Keratinocyte (primary cell): ENCODE data around the gene LSP1. TPM values are rescaled to one million over a fixed set of nuclear protein-coding genes. Genes with fewer than 3 reads are reported as not detected.
A peak's percentile ranks its signal among the peaks of the same experiment; 100 is the strongest.
"Not testable (repeated sequence)": the region's sequence is repeated elsewhere in the genome, so short reads cannot be mapped to it uniquely, and the experiment has no call there.

Source experiments
- DNase-seq: peaks from one replicate; pipeline ENCODE4 v3.0.0-alpha.2; 2011; ENCODE audit warnings: low read depth, missing footprints, low spot score
- FAIRE-seq: peaks from 2 replicates; lab custom pipeline; 2011; peaks lifted over from hg19 to GRCh38; lab: Jason Lieb, UNC
- H2AFZ ChIP-seq: 2 replicates; pipeline ENCODE4 v1.6.0; 2012; ENCODE audit warnings: low read length, control low read depth, inconsistent platforms; ENCODE audit not compliant: control insufficient read depth
- H3K27ac ChIP-seq: 2 replicates; pipeline ENCODE4 v1.5.1; 2011; ENCODE audit warnings: low read length; ENCODE audit not compliant: control insufficient read depth, insufficient read depth
- H3K27me3 ChIP-seq: 3 replicates; pipeline ENCODE4 v1.6.0; 2011; ENCODE audit warnings: low read length; ENCODE audit not compliant: control insufficient read depth, insufficient read depth; ENCODE audit errors: extremely low read depth
- H3K36me3 ChIP-seq, 2 experiments: 2 replicates in 1 of 2; 3 replicates in 1 of 2; pipeline ENCODE4 v1.5.1; 2011; ENCODE audit warnings: low read length in 2 of 2, mild to moderate bottlenecking in 1 of 2; ENCODE audit not compliant: control insufficient read depth in 2 of 2, insufficient read depth in 2 of 2; ENCODE audit errors: extremely low read depth in 1 of 2
- H3K4me1 ChIP-seq: 3 replicates; pipeline ENCODE4 v1.5.1; 2011; ENCODE audit warnings: low read length; ENCODE audit not compliant: control insufficient read depth, insufficient read depth; ENCODE audit errors: extremely low read depth
- H3K4me2 ChIP-seq: 3 replicates; pipeline ENCODE4 v1.6.0; 2011; ENCODE audit warnings: low read depth, low read length; ENCODE audit not compliant: control insufficient read depth, insufficient read depth; ENCODE audit errors: extremely low read depth
- H3K4me3 ChIP-seq, 3 experiments: fragments of 200-600 bp in 1 of 3; sonication (generic) in 1 of 3; 2 replicates in 2 of 3; 3 replicates in 1 of 3; pipeline ENCODE4 v1.5.1; 2011 to 2016; ENCODE audit warnings: low read length in 3 of 3, mild to moderate bottlenecking in 3 of 3, control low read depth in 2 of 3, inconsistent platforms in 1 of 3, low read depth in 1 of 3, mixed read lengths in 1 of 3, mixed run types in 1 of 3, moderate library complexity in 1 of 3; ENCODE audit not compliant: control insufficient read depth in 2 of 3, insufficient read depth in 2 of 3; ENCODE audit errors: extremely low read depth in 1 of 3
- H3K79me2 ChIP-seq: 2 replicates; pipeline ENCODE4 v1.6.0; 2012; ENCODE audit warnings: low read length; ENCODE audit not compliant: control insufficient read depth, insufficient read depth
- H3K9ac ChIP-seq: 3 replicates; pipeline ENCODE4 v1.6.0; 2011; ENCODE audit warnings: low read length; ENCODE audit not compliant: control insufficient read depth, insufficient read depth; ENCODE audit errors: extremely low read depth
- H3K9me1 ChIP-seq: 3 replicates; pipeline ENCODE4 v1.6.0; 2011; ENCODE audit warnings: low read length; ENCODE audit not compliant: control insufficient read depth, insufficient read depth; ENCODE audit errors: extremely low read depth
- H3K9me3 ChIP-seq: 2 replicates; pipeline ENCODE4 v1.5.1; 2012; ENCODE audit warnings: low read depth, low read length; ENCODE audit not compliant: control insufficient read depth
- H4K20me1 ChIP-seq: 3 replicates; pipeline ENCODE4 v1.6.0; 2011; ENCODE audit warnings: low read length; ENCODE audit not compliant: control insufficient read depth, insufficient read depth; ENCODE audit errors: extremely low read depth
- CTCF ChIP-seq, 3 experiments: IDR thresholded peaks in 1 of 3; conservative IDR thresholded peaks in 1 of 3; optimal IDR thresholded peaks in 1 of 3; 2 replicates in 2 of 3; 3 replicates in 1 of 3; pipeline versions ENCODE3 to v1.5.1; 2011; ENCODE audit warnings: low read length in 3 of 3, mild to moderate bottlenecking in 3 of 3, moderate library complexity in 2 of 3, control low read depth in 1 of 3, inconsistent platforms in 1 of 3; ENCODE audit not compliant: insufficient read depth in 2 of 3; ENCODE audit errors: extremely low read depth in 1 of 3
- EZH2 ChIP-seq: IDR thresholded peaks from one replicate; pipeline ENCODE4 v1.6.1; 2012; ENCODE audit warnings: inconsistent platforms, mild to moderate bottlenecking, low read length, moderate library complexity
- dilution Hi-C: fragments of 300-500 bp; cut with MboI; formaldehyde crosslinking; loops from one replicate; pipeline ENCODE4 v1.7.0; 2020; ENCODE audit warnings: low sequenced_read_pairs; ENCODE audit not compliant: extremely low pct_ligation_motif_present
- polyA plus RNA-seq, 5 experiments: library from polyadenylated mRNA; depleted of rRNA in 3 of 5; stranded (reverse) in 3 of 5; stranded (forward) in 1 of 5; unstranded in 1 of 5; fragments of >200 nt; gene quantifications; 1 replicate in 1 of 5; 2 replicates in 3 of 5; 3 replicates in 1 of 5; pipeline versions ENCODE4 v1.2.1 to v1.2.3, GENCODE V29; 2011 to 2012; ENCODE audit warnings: missing spikeins in 2 of 5, low read depth in 1 of 5, low replicate concordance in 1 of 5

The LSP1 gene
- polyA plus RNA-seq, 1 donor (not counting 4 experiments of a cell fraction or from before 2014, with no cell fraction given), result 0.94 TPM

GRCh38 chr11:1873048-1873812, 20.3 kb downstream of the LSP1 start:
- DNase-seq, result no peak
- Histone ChIP-seq H3K36me3 (no peaks in the 10 kb centered on the region), H3K27me3 (peaks cover 29% of the 10 kb centered on the region), H3K79me2 (no peaks in the 10 kb centered on the region), H3K27ac (no peak overlapping the region), H3K4me3 (no peak overlapping the region), H3K4me2 (peak overlapping the region; percentile 37), H3K9me1 (no peaks in the 10 kb centered on the region), H2AFZ (peak overlapping the region; percentile 60), H4K20me1 (no peaks in the 10 kb centered on the region), H3K9me3 (no peaks in the 10 kb centered on the region), H3K4me1 (peaks cover 31% of the 10 kb centered on the region), H3K9ac (no peak overlapping the region)
- FAIRE-seq, result peak; percentile 94
- TF ChIP-seq CTCF (optimal IDR thresholded peaks at IDR 0.05 in 1 of 3, IDR thresholded peaks at IDR 0.05 in 1 of 3, conservative IDR thresholded peaks at IDR 0.05 in 1 of 3; ENCODE audit: extremely low read depth in 1 of 3, insufficient read depth in 2 of 3, low read length in 3 of 3) (no peak), EZH2 (no peak)
- dilution Hi-C loops, result no loop called here

GRCh38 chr11:1873813-1874150, 20.9 kb downstream of the LSP1 start:
- FAIRE-seq, dilution Hi-C loops, H3K36me3 ChIP-seq: not testable (repeated sequence)

GRCh38 chr11:1874441-1875092, 21.7 kb downstream of the LSP1 start:
- dilution Hi-C loops, H3K9ac ChIP-seq, H3K4me3 ChIP-seq, H3K27ac ChIP-seq, FAIRE-seq, H3K79me2 ChIP-seq, H2AFZ ChIP-seq, H3K9me1 ChIP-seq, H3K36me3 ChIP-seq, DNase-seq, H3K4me2 ChIP-seq, H3K9me3 ChIP-seq, H4K20me1 ChIP-seq: not testable (repeated sequence)
- Histone ChIP-seq H3K27me3 (peaks cover 21% of the 10 kb centered on the region), H3K4me1 (peaks cover 34% of the 10 kb centered on the region)

More at GRCh38 chr11:1873813-1874150, 20.9 kb downstream of the LSP1 start:
- not testable (repeated sequence) for H3K9ac ChIP-seq, H4K20me1 ChIP-seq, H3K9me1 ChIP-seq, H3K79me2 ChIP-seq, DNase-seq, H3K4me3 ChIP-seq, H3K9me3 ChIP-seq, H3K27ac ChIP-seq, H2AFZ ChIP-seq
- Histone ChIP-seq H3K4me2 (peak overlapping the region; percentile 37), H3K27me3 (peaks cover 29% of the 10 kb centered on the region), H3K4me1 (peaks cover 31% of the 10 kb centered on the region)
